ENCODE measurements around the gene TCF7L1.

- TF ChIP-seq POLR2A (IDR thresholded peaks at IDR 0.05; ENCODE audit: low read depth): no peak
- TF ChIP-seq POLR2AphosphoS5 (IDR thresholded peaks at IDR 0.05): no peak
- TF ChIP-seq CTCF (IDR thresholded peaks at IDR 0.05): no peak
- no peak for TF ChIP-seq EP300 (IDR thresholded peaks at IDR 0.05)
Measured at GRCh38 chr2:85145116-85145820, 12.1 kb downstream of the TCF7L1 start.

All from esophagus muscularis mucosa (tissue), 4 donors.